Transverse colon (tissue), 4 donors: Measurements from ENCODE around the gene LRRC8C.

Experiments
- CTCF ChIP-seq, 5 experiments: fragments of 200-600 bp in 3 of 5; fragments of 450-650 bp in 2 of 5; sonication (generic) in 3 of 5; IDR thresholded peaks; 1 replicate in 2 of 5; 2 replicates in 3 of 5; pipeline ENCODE4 v1.5.1; 2016 to 2017; ENCODE audit warnings: antibody characterized with exemption in 5 of 5, inconsistent platforms in 3 of 5, mild to moderate bottlenecking in 2 of 5, moderate library complexity in 1 of 5
- POLR2A ChIP-seq: fragments of 450-650 bp; IDR thresholded peaks from one replicate; pipeline ENCODE4 v1.6.1; 2016; ENCODE audit warnings: antibody characterized with exemption, mild to moderate bottlenecking, moderate library complexity
- POLR2AphosphoS5 ChIP-seq, 3 donors: sonication (generic); formaldehyde crosslinking; IDR thresholded peaks; one replicate each; pipeline ENCODE4 v1.6.1; 2016; ENCODE audit warnings: antibody characterized with exemption in 3 of 3

DNA sequence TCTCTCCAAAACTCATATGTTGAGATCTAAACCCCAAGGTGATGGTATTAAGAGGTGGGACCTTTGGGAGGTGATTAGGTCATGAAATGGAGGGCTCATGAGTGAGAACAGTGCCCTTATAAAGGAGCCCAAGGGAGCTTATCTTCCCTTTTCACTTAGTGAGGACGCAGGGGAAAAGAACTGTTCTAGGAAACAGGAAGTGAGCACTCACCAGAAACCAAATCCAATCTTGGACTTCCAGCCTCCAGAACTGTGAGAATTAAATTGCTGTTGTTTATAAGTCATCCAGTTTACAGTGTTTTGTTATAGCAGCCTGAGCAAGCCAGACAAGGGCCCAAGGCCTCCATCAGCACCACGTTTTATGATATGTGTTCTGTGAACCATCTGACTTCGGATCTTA is 127.6 kb downstream of the LRRC8C start:
- TF ChIP-seq CTCF (IDR thresholded peaks at IDR 0.05): no peak
- no peak for TF ChIP-seq POLR2A
- TF ChIP-seq POLR2AphosphoS5 (IDR thresholded peaks at IDR 0.05): no peak
